ENCODE measurements around the gene IRX3. TPM values are rescaled to one million over a fixed set of nuclear protein-coding genes. Genes with fewer than 3 reads are reported as not detected.

Gene IRX3
- total RNA-seq, 1 donor from 2014 or later = 3.2 TPM

DNA sequence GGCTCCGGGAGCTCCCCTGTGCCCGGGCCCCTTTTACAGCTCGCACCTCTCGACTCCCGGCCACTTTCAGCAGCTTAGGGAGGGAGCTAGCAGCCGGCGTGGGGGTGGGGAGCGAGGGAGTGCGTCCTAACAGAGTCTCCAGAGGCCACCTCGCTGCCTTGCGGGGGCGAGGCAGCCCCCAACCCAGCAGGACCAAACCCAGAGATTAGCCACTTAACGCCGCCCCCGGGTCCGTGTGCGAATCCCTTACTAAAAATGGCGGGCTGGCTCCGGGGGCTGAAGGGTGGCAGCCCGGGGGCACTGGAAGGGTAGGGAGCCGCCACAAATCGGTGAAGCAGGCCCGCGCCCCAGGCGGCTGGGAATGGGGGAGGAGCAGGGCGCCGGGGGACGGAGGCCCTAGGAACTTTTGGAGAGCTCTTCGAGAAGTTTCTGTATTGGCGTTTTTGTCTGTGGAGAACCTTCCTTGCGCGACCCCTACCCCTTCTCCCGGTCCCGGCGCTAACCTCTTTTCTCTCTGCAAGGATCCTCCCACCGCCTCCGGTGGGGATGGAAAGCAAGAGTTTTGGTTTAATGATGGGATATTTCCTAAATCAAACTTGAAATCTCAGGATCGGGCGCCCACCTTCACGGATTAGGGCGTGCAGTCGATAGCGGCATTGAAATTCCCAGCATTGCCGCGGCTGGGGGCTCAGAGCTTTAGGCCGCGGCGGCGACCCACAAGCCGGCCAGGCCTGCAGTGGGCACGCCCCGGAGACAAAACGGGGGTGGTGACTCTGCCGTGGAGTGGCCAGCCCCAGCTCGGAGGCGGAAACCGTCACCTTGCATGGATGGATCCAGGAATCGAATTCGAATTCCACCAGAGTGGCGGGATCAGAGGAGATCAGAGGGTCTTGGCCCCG lies 793 bp upstream of the IRX3 start:
- Histone ChIP-seq H3K27me3 (ENCODE audit: control insufficient read depth, insufficient read depth, low read length) (peaks cover 76% of the 10 kb centered on the region), H3K4me3 (ENCODE audit: low read depth, low read length) (peak overlapping the region; percentile 74), H3K36me3 (ENCODE audit: control insufficient read depth, insufficient read depth, low read length) (no peaks in the 10 kb centered on the region)
- TF ChIP-seq, protein P1, sequence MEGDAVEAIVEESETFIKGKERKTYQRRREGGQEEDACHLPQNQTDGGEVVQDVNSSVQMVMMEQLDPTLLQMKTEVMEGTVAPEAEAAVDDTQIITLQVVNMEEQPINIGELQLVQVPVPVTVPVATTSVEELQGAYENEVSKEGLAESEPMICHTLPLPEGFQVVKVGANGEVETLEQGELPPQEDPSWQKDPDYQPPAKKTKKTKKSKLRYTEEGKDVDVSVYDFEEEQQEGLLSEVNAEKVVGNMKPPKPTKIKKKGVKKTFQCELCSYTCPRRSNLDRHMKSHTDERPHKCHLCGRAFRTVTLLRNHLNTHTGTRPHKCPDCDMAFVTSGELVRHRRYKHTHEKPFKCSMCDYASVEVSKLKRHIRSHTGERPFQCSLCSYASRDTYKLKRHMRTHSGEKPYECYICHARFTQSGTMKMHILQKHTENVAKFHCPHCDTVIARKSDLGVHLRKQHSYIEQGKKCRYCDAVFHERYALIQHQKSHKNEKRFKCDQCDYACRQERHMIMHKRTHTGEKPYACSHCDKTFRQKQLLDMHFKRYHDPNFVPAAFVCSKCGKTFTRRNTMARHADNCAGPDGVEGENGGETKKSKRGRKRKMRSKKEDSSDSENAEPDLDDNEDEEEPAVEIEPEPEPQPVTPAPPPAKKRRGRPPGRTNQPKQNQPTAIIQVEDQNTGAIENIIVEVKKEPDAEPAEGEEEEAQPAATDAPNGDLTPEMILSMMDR (IDR thresholded peaks at IDR 0.05; ENCODE audit: insufficient read depth, low read length, poor library complexity, severe bottlenecking) = no peak
- DNase-seq (ENCODE audit: low read depth) = no peak

DNA sequence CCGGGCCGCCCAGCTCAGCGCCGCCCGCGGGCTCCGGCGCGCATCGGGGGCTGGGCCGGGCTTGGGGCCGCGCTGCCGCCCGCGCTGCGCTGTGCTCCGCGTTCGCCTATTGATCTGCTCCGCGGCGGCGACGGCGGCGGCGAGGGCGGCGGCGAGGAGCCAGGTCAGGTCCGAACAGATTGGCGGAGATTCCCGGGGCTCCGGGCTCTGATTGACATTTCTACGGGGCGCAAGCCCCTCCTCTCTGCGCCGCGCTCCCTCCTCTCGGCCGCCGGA lies 559 bp downstream of the IRX3 start:
- no peak for DNase-seq (ENCODE audit: low read depth)
- Histone ChIP-seq H3K36me3 (ENCODE audit: control insufficient read depth, insufficient read depth, low read length) (no peaks in the 10 kb centered on the region), H3K27me3 (ENCODE audit: control insufficient read depth, insufficient read depth, low read length) (peaks cover 74% of the 10 kb centered on the region), H3K4me3 (ENCODE audit: low read depth, low read length) (peak overlapping the region; percentile 74)
- TF ChIP-seq, protein P1 (IDR thresholded peaks at IDR 0.05; ENCODE audit: insufficient read depth, low read length, poor library complexity, severe bottlenecking) = no peak

DNA sequence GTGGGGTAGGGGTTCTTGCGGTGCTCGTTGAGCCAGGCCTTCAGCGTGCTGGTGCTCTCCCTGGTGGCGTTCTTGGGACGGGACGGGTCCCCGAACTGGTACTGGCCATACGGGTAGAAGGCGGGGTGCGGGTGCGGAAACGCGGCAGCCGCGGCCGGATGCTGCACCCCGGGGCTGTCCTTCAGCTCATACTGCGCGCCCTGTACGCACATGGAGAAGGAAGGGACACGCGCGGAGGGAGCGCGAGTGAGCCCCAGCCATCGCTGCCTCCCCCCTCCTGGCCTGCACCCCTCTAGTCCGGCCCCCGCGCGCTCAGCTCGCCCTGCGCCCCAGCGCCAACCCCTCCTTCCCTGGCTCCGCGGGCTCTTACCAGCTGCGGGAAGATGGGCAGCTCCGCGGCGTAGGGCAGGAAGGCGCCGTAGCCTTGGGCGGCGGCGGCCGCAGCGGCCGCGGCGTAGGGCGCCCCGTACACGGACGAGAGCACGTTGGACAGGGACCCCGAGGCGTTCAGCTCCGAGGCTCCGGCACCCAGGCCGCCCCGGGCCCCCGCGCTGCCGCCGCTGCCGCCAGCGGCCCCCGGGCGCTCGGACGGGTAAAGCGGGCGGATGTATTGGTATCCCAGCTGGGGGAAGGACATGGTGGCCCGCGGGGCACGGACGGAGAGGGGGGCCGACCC lies 1.0 kb downstream of the IRX3 start:
- peak overlapping the region; percentile 74 for H3K4me3 ChIP-seq (ENCODE audit: low read depth, low read length)
- TF ChIP-seq, protein P1 (IDR thresholded peaks at IDR 0.05; ENCODE audit: insufficient read depth, low read length, poor library complexity, severe bottlenecking) = peak; percentile 2
- peaks cover 71% of the 10 kb centered on the region for H3K27me3 ChIP-seq (ENCODE audit: control insufficient read depth, insufficient read depth, low read length)
- DNase-seq (ENCODE audit: low read depth) = no peak
- H3K36me3 ChIP-seq (ENCODE audit: control insufficient read depth, insufficient read depth, low read length) = no peaks in the 10 kb centered on the region

- H3K36me3 ChIP-seq (ENCODE audit: control insufficient read depth, insufficient read depth, low read length) = no peaks in the 10 kb centered on the region
- H3K4me3 ChIP-seq (ENCODE audit: low read depth, low read length) = peak overlapping the region; percentile 74
- DNase-seq (ENCODE audit: low read depth) = no peak
- H3K27me3 ChIP-seq (ENCODE audit: control insufficient read depth, insufficient read depth, low read length) = peaks cover 67% of the 10 kb centered on the region
- TF ChIP-seq, protein P1 (IDR thresholded peaks at IDR 0.05; ENCODE audit: insufficient read depth, low read length, poor library complexity, severe bottlenecking) = no peak
Measured at GRCh38 chr16:54284931-54285413, 1.6 kb downstream of the IRX3 start.

GRCh38 chr16:54284319-54284930 lies 2.2 kb downstream of the IRX3 start:
- TF ChIP-seq, protein P1 (IDR thresholded peaks at IDR 0.05; ENCODE audit: insufficient read depth, low read length, poor library complexity, severe bottlenecking) = no peak
- no peaks in the 10 kb centered on the region for H3K36me3 ChIP-seq (ENCODE audit: control insufficient read depth, insufficient read depth, low read length)
- peak overlapping the region; percentile 74 for H3K4me3 ChIP-seq (ENCODE audit: low read depth, low read length)
- no peak for DNase-seq (ENCODE audit: low read depth)
- peaks cover 63% of the 10 kb centered on the region for H3K27me3 ChIP-seq (ENCODE audit: control insufficient read depth, insufficient read depth, low read length)

Measured in kidney epithelial cell (primary cell).